H9 (cell line): Measurements from ENCODE around the gene MRAS. TPM values are rescaled to one million over a fixed set of nuclear protein-coding genes. Genes with fewer than 3 reads are reported as not detected.

Source experiments
- DNase-seq: peaks from one replicate; pipeline ENCODE4 v3.0.0-alpha.2; 2017
- H2AFZ ChIP-seq: one replicate; pipeline ENCODE4 v1.6.1; 2013; ENCODE audit warnings: mild to moderate bottlenecking, low read length, control low read depth, moderate library complexity
- H2AK5ac ChIP-seq: 2 replicates; pipeline ENCODE4 v1.6.1; 2013; ENCODE audit warnings: low read length, control low read depth, mixed read lengths; ENCODE audit not compliant: insufficient read length
- H2BK120ac ChIP-seq: one replicate; pipeline ENCODE4 v1.6.1; 2013; ENCODE audit warnings: low read depth, mild to moderate bottlenecking, low read length, control low read depth, inconsistent platforms; ENCODE audit not compliant: poor library complexity, severe bottlenecking
- H2BK12ac ChIP-seq: 2 replicates; pipeline ENCODE4 v1.6.1; 2013; ENCODE audit warnings: low read length, control low read depth, mixed read lengths, low read depth; ENCODE audit not compliant: insufficient read length
- H2BK15ac ChIP-seq: 2 replicates; pipeline ENCODE4 v1.6.1; 2013; ENCODE audit warnings: low read depth, low read length, control low read depth
- H2BK20ac ChIP-seq: one replicate; pipeline ENCODE4 v1.6.1; 2013; ENCODE audit warnings: low read depth, mild to moderate bottlenecking, low read length, control low read depth, inconsistent platforms; ENCODE audit not compliant: poor library complexity, severe bottlenecking
- H2BK5ac ChIP-seq: 2 replicates; pipeline ENCODE4 v1.6.1; 2013; ENCODE audit warnings: low read length, control low read depth, mixed read lengths; ENCODE audit not compliant: insufficient read length
- H3K14ac ChIP-seq: 2 replicates; pipeline ENCODE4 v1.6.1; 2013; ENCODE audit warnings: low read length, control low read depth; ENCODE audit not compliant: insufficient read depth
- H3K18ac ChIP-seq: 2 replicates; pipeline ENCODE4 v1.6.1; 2013; ENCODE audit warnings: low read depth, mild to moderate bottlenecking, mixed read lengths, low read length, control low read depth; ENCODE audit not compliant: insufficient read length
- H3K23ac ChIP-seq: 2 replicates; pipeline ENCODE4 v1.6.1; 2013; ENCODE audit warnings: low read length, control low read depth, mixed read lengths, low read depth; ENCODE audit not compliant: insufficient read length
- H3K23me2 ChIP-seq: 2 replicates; pipeline ENCODE4 v1.6.1; 2013; ENCODE audit warnings: low read depth, mild to moderate bottlenecking, mixed read lengths, low read length, control low read depth; ENCODE audit not compliant: insufficient read length, poor library complexity, severe bottlenecking
- H3K27ac ChIP-seq: 2 replicates; pipeline ENCODE4 v1.5.1; 2013; ENCODE audit warnings: low read length, control low read depth, mixed read lengths, low read depth; ENCODE audit not compliant: insufficient read length
- H3K27me3 ChIP-seq: 2 replicates; pipeline ENCODE4 v1.6.1; 2013; ENCODE audit warnings: low read length, control low read depth, inconsistent platforms; ENCODE audit not compliant: insufficient read depth
- H3K4ac ChIP-seq: 2 replicates; pipeline ENCODE4 v1.6.1; 2013; ENCODE audit warnings: low read depth, mild to moderate bottlenecking, control low read depth, inconsistent platforms, low read length, moderate library complexity
- H3K4me1 ChIP-seq: 2 replicates; pipeline ENCODE4 v1.6.1; 2013; ENCODE audit warnings: low read length, control low read depth, inconsistent platforms; ENCODE audit not compliant: insufficient read depth
- H3K4me2 ChIP-seq: 2 replicates; pipeline ENCODE4 v1.6.1; 2013; ENCODE audit warnings: low read length, control low read depth, mixed read lengths; ENCODE audit not compliant: insufficient read length, insufficient read depth
- H3K56ac ChIP-seq: 2 replicates; pipeline ENCODE4 v1.6.1; 2013; ENCODE audit warnings: low read depth, mild to moderate bottlenecking, mixed read lengths, low read length, control low read depth; ENCODE audit not compliant: insufficient read length
- H3K79me1 ChIP-seq: 2 replicates; pipeline ENCODE4 v1.6.1; 2013; ENCODE audit warnings: low read depth, mild to moderate bottlenecking, moderate library complexity, low read length, control low read depth, inconsistent platforms; ENCODE audit not compliant: insufficient read depth, poor library complexity, severe bottlenecking
- H3K79me2 ChIP-seq: 2 replicates; pipeline ENCODE4 v1.6.1; 2013; ENCODE audit warnings: low read length, control low read depth, inconsistent platforms; ENCODE audit not compliant: insufficient read depth
- H3K9ac ChIP-seq: 2 replicates; pipeline ENCODE4 v1.6.1; 2013; ENCODE audit warnings: low read length, control low read depth, mixed read lengths; ENCODE audit not compliant: insufficient read length; ENCODE audit errors: extremely low read depth
- H3K9me3 ChIP-seq: one replicate; pipeline ENCODE4 v1.6.1; 2013; ENCODE audit warnings: low read depth, low read length, inconsistent platforms; ENCODE audit not compliant: control insufficient read depth
- H3T11ph ChIP-seq: one replicate; pipeline ENCODE4 v1.6.1; 2013; ENCODE audit warnings: mild to moderate bottlenecking, low read length, control low read depth, inconsistent platforms
- H4K20me1 ChIP-seq: one replicate; pipeline ENCODE4 v1.6.1; 2013; ENCODE audit not compliant: control insufficient read depth, insufficient read length, insufficient read depth
- H4K5ac ChIP-seq: 2 replicates; pipeline ENCODE4 v1.6.1; 2013; ENCODE audit warnings: low read depth, mild to moderate bottlenecking, mixed read lengths, low read length, control low read depth; ENCODE audit not compliant: insufficient read length
- H4K8ac ChIP-seq: replicated peaks from 2 replicates; pipeline ENCODE4 v1.6.1; 2013; ENCODE audit warnings: low read length, control low read depth, mixed read lengths, low read depth; ENCODE audit not compliant: insufficient read length
- H4K91ac ChIP-seq: 2 replicates; pipeline ENCODE4 v1.6.1; 2013; ENCODE audit warnings: low read depth, mild to moderate bottlenecking, moderate library complexity, mixed read lengths, low read length, control low read depth; ENCODE audit not compliant: insufficient read length
- H3K27ac Mint-ChIP-seq, 3 experiments: 2 replicates in 2 of 3; 3 replicates in 1 of 3; pipeline ENCODE4 v1.8.0; 2020 to 2021; ENCODE audit warnings: mixed read lengths in 3 of 3, mild to moderate bottlenecking in 1 of 3, moderate library complexity in 1 of 3
- H3K27me3 Mint-ChIP-seq: 2 replicates; pipeline ENCODE4 v1.8.0; 2021; ENCODE audit warnings: low read depth, mild to moderate bottlenecking, moderate library complexity, mixed read lengths
- H3K36me3 Mint-ChIP-seq, 3 experiments: 2 replicates in 2 of 3; 3 replicates in 1 of 3; pipeline ENCODE4 v1.8.0; 2020 to 2021; ENCODE audit warnings: low read depth in 3 of 3, mixed read lengths in 3 of 3; ENCODE audit not compliant: insufficient read depth in 1 of 3
- H3K4me1 Mint-ChIP-seq, 2 experiments: 2 replicates each; pipeline ENCODE4 v1.8.0; 2020; ENCODE audit warnings: mixed read lengths in 2 of 2
- H3K4me3 Mint-ChIP-seq, 2 experiments: 2 replicates in 1 of 2; 3 replicates in 1 of 2; pipeline ENCODE4 v1.8.0; 2020 to 2021; ENCODE audit warnings: mild to moderate bottlenecking in 2 of 2, mixed read lengths in 2 of 2, moderate library complexity in 1 of 2
- H3K9me3 Mint-ChIP-seq, 2 experiments: 2 replicates in 1 of 2; 3 replicates in 1 of 2; pipeline ENCODE4 v1.8.0; 2020; ENCODE audit warnings: mild to moderate bottlenecking in 2 of 2, mixed read lengths in 2 of 2, moderate library complexity in 1 of 2
- WGBS: extraction: QIAGEN DNeasy Blood & Tissue Kit; methylation state at CpG from one replicate; pipeline ENCODE4 v1.1.7; 2013; ENCODE audit warnings: missing lambda C conversion rate, low lambda C conversion rate, mixed read lengths; ENCODE audit not compliant: insufficient read length; ENCODE audit errors: extremely low coverage; 5-methylcytosine and 5-hydroxymethylcytosine counted together
- total RNA-seq: library from RNA; stranded (reverse); gene quantifications from 2 replicates; pipeline ENCODE4 v1.2.1, GENCODE V29; 2021
- TF ChIP-seq, protein P1 (sequence below): fragments of 200-600 bp; sonication (generic); conservative IDR thresholded peaks from 3 replicates; pipeline ENCODE4 v1.8.0; 2021; ENCODE audit warnings: antibody characterized with exemption, mild to moderate bottlenecking

Gene MRAS
- total RNA-seq, 1 experiment from 2014 or later: 10.9 TPM

DNA sequence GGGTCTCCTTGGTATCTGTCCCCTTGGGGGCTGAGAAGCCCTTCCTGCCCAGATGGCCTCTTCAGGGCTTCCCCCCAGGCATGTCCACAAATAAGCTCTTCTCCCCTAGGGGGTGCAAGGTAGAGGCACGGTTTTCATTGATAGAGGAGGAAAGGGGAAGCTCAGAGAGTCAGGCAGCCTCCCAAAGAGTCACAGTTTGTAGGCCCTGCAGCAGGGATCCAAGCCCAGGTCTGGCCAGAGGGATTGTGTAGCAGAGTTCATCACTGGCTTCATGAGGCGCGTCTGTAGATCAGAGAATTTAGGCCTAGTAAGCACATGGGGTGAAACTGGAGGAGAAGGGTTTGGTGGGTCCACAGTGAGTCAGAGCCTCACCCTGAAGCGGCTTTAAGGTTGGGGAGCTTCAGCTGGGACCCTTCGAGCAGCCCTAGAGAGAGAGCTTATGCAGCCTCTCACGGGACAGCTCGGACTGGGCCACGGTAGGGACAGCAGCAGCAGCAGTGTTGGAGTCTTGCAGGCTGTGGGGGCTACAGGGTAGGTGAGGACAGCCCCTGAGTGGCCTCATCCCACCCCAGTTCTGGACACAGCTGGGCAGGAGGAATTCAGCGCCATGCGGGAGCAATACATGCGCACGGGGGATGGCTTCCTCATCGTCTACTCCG lies 48.5 kb downstream of the MRAS start:
- H3K27me3 ChIP-seq: no peaks in the 10 kb centered on the region
- H3K56ac ChIP-seq: no peak overlapping the region
- H2BK5ac ChIP-seq: no peak overlapping the region
- H2AK5ac ChIP-seq: no peak overlapping the region
- no peak overlapping the region for H2AFZ ChIP-seq
- no peak overlapping the region for H3T11ph ChIP-seq
- no peaks in the 10 kb centered on the region; the same call in 1 of the 2 replicates for H3K4me1 ChIP-seq
- peaks cover 1% of the 10 kb centered on the region; the same call in 1 of the 2 replicates for H3K27me3 Mint-ChIP-seq
- H3K9ac ChIP-seq: no peak overlapping the region
- no peak overlapping the region for H3K4me2 ChIP-seq
- no peaks in the 10 kb centered on the region for H4K20me1 ChIP-seq
- H3K14ac ChIP-seq: peak overlapping the region; percentile 17; the same call in 1 of the 2 replicates
- no peak overlapping the region for H2BK15ac ChIP-seq
- H3K79me2 ChIP-seq: no peaks in the 10 kb centered on the region
- peaks cover 15 to 24% of the 10 kb centered on the region in 2 experiments for H3K4me1 Mint-ChIP-seq
- peaks cover 3% of the 10 kb centered on the region for H3K23me2 ChIP-seq
- TF ChIP-seq, protein P1, sequence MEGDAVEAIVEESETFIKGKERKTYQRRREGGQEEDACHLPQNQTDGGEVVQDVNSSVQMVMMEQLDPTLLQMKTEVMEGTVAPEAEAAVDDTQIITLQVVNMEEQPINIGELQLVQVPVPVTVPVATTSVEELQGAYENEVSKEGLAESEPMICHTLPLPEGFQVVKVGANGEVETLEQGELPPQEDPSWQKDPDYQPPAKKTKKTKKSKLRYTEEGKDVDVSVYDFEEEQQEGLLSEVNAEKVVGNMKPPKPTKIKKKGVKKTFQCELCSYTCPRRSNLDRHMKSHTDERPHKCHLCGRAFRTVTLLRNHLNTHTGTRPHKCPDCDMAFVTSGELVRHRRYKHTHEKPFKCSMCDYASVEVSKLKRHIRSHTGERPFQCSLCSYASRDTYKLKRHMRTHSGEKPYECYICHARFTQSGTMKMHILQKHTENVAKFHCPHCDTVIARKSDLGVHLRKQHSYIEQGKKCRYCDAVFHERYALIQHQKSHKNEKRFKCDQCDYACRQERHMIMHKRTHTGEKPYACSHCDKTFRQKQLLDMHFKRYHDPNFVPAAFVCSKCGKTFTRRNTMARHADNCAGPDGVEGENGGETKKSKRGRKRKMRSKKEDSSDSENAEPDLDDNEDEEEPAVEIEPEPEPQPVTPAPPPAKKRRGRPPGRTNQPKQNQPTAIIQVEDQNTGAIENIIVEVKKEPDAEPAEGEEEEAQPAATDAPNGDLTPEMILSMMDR: no peak; the same call in 2 of the 3 replicates
- no peak overlapping the region for H4K8ac ChIP-seq
- no peak overlapping the region for H3K4ac ChIP-seq
- no CpG with 5 or more reads among the region's 14 CpGs for WGBS
- DNase-seq: no peak
- H3K36me3 Mint-ChIP-seq: peaks cover 1 to 13% (median 3%) of the 10 kb centered on the region in 3 experiments; a peak in 3 of 7 replicates
- no peaks in the 10 kb centered on the region for H3K79me1 ChIP-seq
- no peaks in the 10 kb centered on the region for H3K9me3 ChIP-seq
- no peaks in the 10 kb centered on the region for H3K9me3 Mint-ChIP-seq
- no peak overlapping the region for H4K5ac ChIP-seq
- no peak overlapping the region for H3K18ac ChIP-seq
- peak overlapping the region in 1 of 2 experiments; percentile 33; a peak in 1 of 5 replicates for H3K4me3 Mint-ChIP-seq
- no peak overlapping the region for H2BK120ac ChIP-seq
- H3K27ac Mint-ChIP-seq: peak overlapping the region in 2 of 3 experiments; percentile 30 to 51; a peak in 2 of 7 replicates
- no peak overlapping the region for H3K27ac ChIP-seq
- no peak overlapping the region for H3K23ac ChIP-seq
- H2BK20ac ChIP-seq: no peak overlapping the region
- H4K91ac ChIP-seq: no peak overlapping the region
- no peak overlapping the region for H2BK12ac ChIP-seq
